Neural progenitor cell (in vitro differentiated cells): ENCODE results near the gene KLHL29.

Source experiments
- CTCF ChIP-seq: fragments of 200-600 bp; sonication (generic); IDR thresholded peaks from 2 replicates; pipeline ENCODE4 v1.5.1; 2017; ENCODE audit warnings: antibody characterized with exemption, mild to moderate bottlenecking
- EZH2 ChIP-seq: fragments of 200-600 bp; sonication (generic); IDR thresholded peaks from 2 replicates; pipeline ENCODE4 v1.6.1; 2017; ENCODE audit warnings: antibody characterized with exemption, mild to moderate bottlenecking, moderate library complexity

DNA sequence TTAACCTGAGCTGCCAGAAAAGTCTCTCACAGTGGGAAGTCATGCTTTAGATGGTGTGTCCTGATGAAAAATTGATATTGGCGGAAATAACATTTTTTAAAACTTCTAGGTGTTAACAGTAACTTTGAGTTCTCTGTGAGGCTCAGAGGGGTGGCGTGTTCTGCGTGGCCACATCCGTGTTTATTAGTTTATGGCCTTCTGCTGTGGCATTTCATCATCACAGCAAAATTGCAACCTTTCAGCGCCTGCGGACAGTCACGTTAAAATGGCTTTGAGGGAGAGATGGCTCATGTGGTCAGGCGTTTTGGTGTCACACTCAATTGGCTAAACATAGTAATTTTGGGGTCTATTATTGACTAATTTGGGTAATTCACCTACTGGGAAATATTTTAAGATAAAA lies 42.4 kb downstream of the KLHL29 start:
- TF ChIP-seq CTCF: no peak
- no peak for TF ChIP-seq EZH2
